ENCODE measurements around the gene LRP3. TPM values are rescaled to one million over a fixed set of nuclear protein-coding genes. Genes with fewer than 3 reads are reported as not detected.
"Not testable (repeated sequence)": the region's sequence is repeated elsewhere in the genome, so short reads cannot be mapped to it uniquely, and the experiment has no call there.

LRP3 gene
- total RNA-seq, 4 donors from 2014 or later: 31.0 to 66.7 (median 38.5) TPM

DNA sequence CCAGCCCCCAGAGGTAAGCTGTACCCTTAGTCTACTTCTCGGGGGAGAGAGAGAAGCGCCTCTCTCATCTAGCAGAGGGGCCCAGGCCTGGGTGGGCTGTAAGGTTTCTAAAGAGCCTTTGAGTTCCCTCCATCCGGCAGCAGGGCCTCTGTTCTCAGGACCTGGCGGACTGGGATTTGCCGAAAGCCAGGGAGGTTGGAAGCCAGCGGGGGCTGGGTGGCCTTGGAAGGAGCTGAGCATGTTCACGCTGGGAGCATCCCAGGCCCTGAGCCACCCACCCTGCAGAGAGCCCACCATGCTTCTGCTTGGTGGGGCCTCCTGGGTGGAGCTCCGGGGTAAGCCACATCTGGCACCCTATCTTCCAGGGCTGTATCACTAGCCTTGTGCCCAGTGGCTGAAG is 23.8 kb downstream of the LRP3 start:
- peaks cover 57% of the 10 kb centered on the region for H3K27me3 ChIP-seq
- H3K27ac ChIP-seq: no peak overlapping the region
- H3K36me3 ChIP-seq: no peaks in the 10 kb centered on the region
- H3K4me1 ChIP-seq: no peaks in the 10 kb centered on the region
- WGBS, 2 donors (ENCODE audit: low coverage in 1 of 2): no CpG with 5 or more reads among the region's 8 CpGs
- H3K9me3 ChIP-seq: no peaks in the 10 kb centered on the region
- no peak overlapping the region for H3K4me3 ChIP-seq
- ATAC-seq: no peak
- TF ChIP-seq POLR2AphosphoS5 (IDR thresholded peaks at IDR 0.05): no peak
- TF ChIP-seq POLR2A (IDR thresholded peaks at IDR 0.05): no peak
- TF ChIP-seq CTCF (IDR thresholded peaks at IDR 0.05): no peak

- H3K4me3 ChIP-seq: no peak overlapping the region
- no peak for ATAC-seq
- H3K36me3 ChIP-seq: no peaks in the 10 kb centered on the region
- no peaks in the 10 kb centered on the region for H3K4me1 ChIP-seq
- H3K27me3 ChIP-seq: peaks cover 65% of the 10 kb centered on the region
- no peak for TF ChIP-seq POLR2A (IDR thresholded peaks at IDR 0.05)
- no peak for TF ChIP-seq EP300 (IDR thresholded peaks at IDR 0.05)
- no peak for TF ChIP-seq CTCF (IDR thresholded peaks at IDR 0.05)
- TF ChIP-seq POLR2AphosphoS5 (IDR thresholded peaks at IDR 0.05): no peak
- WGBS, 2 donors (ENCODE audit: low coverage in 1 of 2): no CpG with 5 or more reads among the region's 12 CpGs
- H3K9me3 ChIP-seq: no peaks in the 10 kb centered on the region
- H3K27ac ChIP-seq: no peak overlapping the region
Observed at GRCh38 chr19:33219261-33219815, 25.2 kb downstream of the LRP3 start.

GRCh38 chr19:33220115-33220514 is 26.0 kb downstream of the LRP3 start:
- whole genome bisulfite sequencing, 2 donors (ENCODE audit: low coverage in 1 of 2): 80 to 90% methylated on average over 6 to 15 of the region's 18 CpGs
- ATAC-seq: no peak
- Histone ChIP-seq H3K27ac (no peak overlapping the region), H3K36me3 (no peaks in the 10 kb centered on the region), H3K9me3 (no peaks in the 10 kb centered on the region), H3K27me3 (peaks cover 73% of the 10 kb centered on the region), H3K4me3 (no peak overlapping the region), H3K4me1 (peaks cover 0 to 5% (median 0%) of the 10 kb centered on the region in 3 donors)
- TF ChIP-seq EP300 (IDR thresholded peaks at IDR 0.05): no peak
- no peak for TF ChIP-seq CTCF (IDR thresholded peaks at IDR 0.05)
- TF ChIP-seq POLR2AphosphoS5 (IDR thresholded peaks at IDR 0.05): no peak
- no peak for TF ChIP-seq POLR2A (IDR thresholded peaks at IDR 0.05)

DNA sequence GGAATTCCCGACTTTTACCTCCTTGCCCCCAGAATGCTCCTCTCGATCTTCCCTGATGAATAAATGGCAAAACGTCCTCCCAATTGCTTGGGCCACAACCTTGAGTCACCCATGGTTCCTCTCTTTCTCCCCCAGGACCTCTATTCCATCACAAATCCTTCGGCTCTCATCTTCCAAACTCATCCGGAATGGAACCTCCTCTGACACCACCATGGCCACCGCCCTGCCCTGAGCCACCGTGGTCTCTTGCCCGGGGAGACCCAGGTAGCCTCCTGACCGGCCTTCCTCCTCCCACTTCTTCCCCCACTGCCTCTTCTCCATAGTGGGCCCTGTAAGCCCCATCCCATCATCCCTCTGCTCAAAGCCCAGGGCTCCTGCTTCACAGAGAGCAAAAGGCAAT is 26.6 kb downstream of the LRP3 start:
- Histone ChIP-seq H3K27me3 (peaks cover 77% of the 10 kb centered on the region), H3K9me3 (no peaks in the 10 kb centered on the region), H3K36me3 (no peaks in the 10 kb centered on the region), H3K4me1 (peaks cover 0 to 11% (median 5%) of the 10 kb centered on the region in 3 donors), H3K4me3 (no peak overlapping the region), H3K27ac (no peak overlapping the region)
- WGBS, 2 donors (ENCODE audit: low coverage in 1 of 2): 85% methylated on average over 9 of the region's 9 CpGs
- ATAC-seq: no peak
- TF ChIP-seq EP300 (IDR thresholded peaks at IDR 0.05): no peak
- TF ChIP-seq POLR2A (IDR thresholded peaks at IDR 0.05): no peak
- no peak for TF ChIP-seq CTCF (IDR thresholded peaks at IDR 0.05)
- TF ChIP-seq POLR2AphosphoS5 (IDR thresholded peaks at IDR 0.05): no peak

- no peak for ATAC-seq
- H3K27ac ChIP-seq: no peak overlapping the region
- TF ChIP-seq POLR2A (IDR thresholded peaks at IDR 0.05): no peak
- TF ChIP-seq EP300 (IDR thresholded peaks at IDR 0.05): no peak
- TF ChIP-seq POLR2AphosphoS5 (IDR thresholded peaks at IDR 0.05): no peak
- no peak for TF ChIP-seq CTCF (IDR thresholded peaks at IDR 0.05)
- H3K9me3 ChIP-seq: peaks cover 0 to 1% (median 0%) of the 10 kb centered on the region in 3 donors
- no peak overlapping the region for H3K4me3 ChIP-seq
- no peaks in the 10 kb centered on the region for H3K36me3 ChIP-seq
- peaks cover 81% of the 10 kb centered on the region for H3K27me3 ChIP-seq
- peaks cover 0 to 20% (median 6%) of the 10 kb centered on the region in 3 donors for H3K4me1 ChIP-seq
- WGBS, 2 donors (ENCODE audit: low coverage in 1 of 2): 20 to 73% methylated on average over 1 to 3 of the region's 6 CpGs
Observed at GRCh38 chr19:33221638-33222037, 27.5 kb downstream of the LRP3 start.

- not testable (repeated sequence) for H3K36me3 ChIP-seq, ATAC-seq, H3K27ac ChIP-seq, H3K4me3 ChIP-seq, H3K9me3 ChIP-seq
- 100% methylated on average over 2 of the region's 2 CpGs; no CpG with 5 or more reads in 1 of the 2 donors for WGBS, 2 donors (ENCODE audit: low coverage in 1 of 2)
- Histone ChIP-seq H3K27me3 (peaks cover 87% of the 10 kb centered on the region), H3K4me1 (peaks cover 0 to 23% (median 6%) of the 10 kb centered on the region in 3 donors)
Observed at GRCh38 chr19:33222255-33222654, 28.1 kb downstream of the LRP3 start.
